Measurements from ENCODE around the gene OSBPL1A.

DNA sequence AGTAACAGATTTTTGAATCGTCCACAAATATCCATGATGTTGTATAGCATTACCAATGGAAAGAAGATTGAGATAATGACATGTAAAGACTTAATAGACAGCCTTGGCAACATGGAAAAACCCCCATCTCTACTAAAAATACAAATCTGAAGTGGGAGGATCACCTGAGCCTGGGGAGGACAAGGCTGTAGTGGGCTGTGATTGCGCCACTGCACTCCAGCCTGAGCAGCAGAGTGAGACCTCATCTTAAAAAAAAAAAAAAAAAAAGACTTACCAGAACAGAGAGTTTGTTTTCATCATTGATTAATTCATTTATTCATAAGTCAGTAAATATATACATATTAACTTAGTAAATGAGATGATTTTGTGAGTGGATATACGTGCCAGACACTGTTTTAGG, 7.0 kb upstream of the OSBPL1A start:
- TF ChIP-seq SMAD4 (CRISPR knock-in tag; IDR thresholded peaks at IDR 0.05) (no peak), NR2C2 (CRISPR knock-in tag; IDR thresholded peaks at IDR 0.05) (no peak), ESRRA (CRISPR knock-in tag; IDR thresholded peaks at IDR 0.05; ENCODE audit: borderline replicate concordance) (no peak), SMAD3 (CRISPR knock-in tag; IDR thresholded peaks at IDR 0.05; ENCODE audit: borderline replicate concordance) (no peak), RELA (CRISPR knock-in tag; IDR thresholded peaks at IDR 0.05; ENCODE audit: borderline replicate concordance) (no peak), GRHL2 (CRISPR knock-in tag; IDR thresholded peaks at IDR 0.05; ENCODE audit: insufficient replicate concordance, severe bottlenecking) (no peak), USF1 (CRISPR knock-in tag; IDR thresholded peaks at IDR 0.05) (no peak), PRDM15 (CRISPR knock-in tag; IDR thresholded peaks at IDR 0.05) (no peak), TEAD1 (CRISPR knock-in tag; IDR thresholded peaks at IDR 0.05) (no peak), HMGA2 (CRISPR knock-in tag; IDR thresholded peaks at IDR 0.05) (no peak), E2F1 (CRISPR knock-in tag; IDR thresholded peaks at IDR 0.05) (no peak)
- TF ChIP-seq, protein P1, sequence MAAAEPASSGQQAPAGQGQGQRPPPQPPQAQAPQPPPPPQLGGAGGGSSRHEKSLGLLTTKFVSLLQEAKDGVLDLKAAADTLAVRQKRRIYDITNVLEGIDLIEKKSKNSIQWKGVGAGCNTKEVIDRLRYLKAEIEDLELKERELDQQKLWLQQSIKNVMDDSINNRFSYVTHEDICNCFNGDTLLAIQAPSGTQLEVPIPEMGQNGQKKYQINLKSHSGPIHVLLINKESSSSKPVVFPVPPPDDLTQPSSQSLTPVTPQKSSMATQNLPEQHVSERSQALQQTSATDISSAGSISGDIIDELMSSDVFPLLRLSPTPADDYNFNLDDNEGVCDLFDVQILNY (CRISPR knock-in tag; IDR thresholded peaks at IDR 0.05), result no peak
- TF ChIP-seq, protein P2, sequence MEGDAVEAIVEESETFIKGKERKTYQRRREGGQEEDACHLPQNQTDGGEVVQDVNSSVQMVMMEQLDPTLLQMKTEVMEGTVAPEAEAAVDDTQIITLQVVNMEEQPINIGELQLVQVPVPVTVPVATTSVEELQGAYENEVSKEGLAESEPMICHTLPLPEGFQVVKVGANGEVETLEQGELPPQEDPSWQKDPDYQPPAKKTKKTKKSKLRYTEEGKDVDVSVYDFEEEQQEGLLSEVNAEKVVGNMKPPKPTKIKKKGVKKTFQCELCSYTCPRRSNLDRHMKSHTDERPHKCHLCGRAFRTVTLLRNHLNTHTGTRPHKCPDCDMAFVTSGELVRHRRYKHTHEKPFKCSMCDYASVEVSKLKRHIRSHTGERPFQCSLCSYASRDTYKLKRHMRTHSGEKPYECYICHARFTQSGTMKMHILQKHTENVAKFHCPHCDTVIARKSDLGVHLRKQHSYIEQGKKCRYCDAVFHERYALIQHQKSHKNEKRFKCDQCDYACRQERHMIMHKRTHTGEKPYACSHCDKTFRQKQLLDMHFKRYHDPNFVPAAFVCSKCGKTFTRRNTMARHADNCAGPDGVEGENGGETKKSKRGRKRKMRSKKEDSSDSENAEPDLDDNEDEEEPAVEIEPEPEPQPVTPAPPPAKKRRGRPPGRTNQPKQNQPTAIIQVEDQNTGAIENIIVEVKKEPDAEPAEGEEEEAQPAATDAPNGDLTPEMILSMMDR (IDR thresholded peaks at IDR 0.05), result no peak
- TF ChIP-seq, protein P3, sequence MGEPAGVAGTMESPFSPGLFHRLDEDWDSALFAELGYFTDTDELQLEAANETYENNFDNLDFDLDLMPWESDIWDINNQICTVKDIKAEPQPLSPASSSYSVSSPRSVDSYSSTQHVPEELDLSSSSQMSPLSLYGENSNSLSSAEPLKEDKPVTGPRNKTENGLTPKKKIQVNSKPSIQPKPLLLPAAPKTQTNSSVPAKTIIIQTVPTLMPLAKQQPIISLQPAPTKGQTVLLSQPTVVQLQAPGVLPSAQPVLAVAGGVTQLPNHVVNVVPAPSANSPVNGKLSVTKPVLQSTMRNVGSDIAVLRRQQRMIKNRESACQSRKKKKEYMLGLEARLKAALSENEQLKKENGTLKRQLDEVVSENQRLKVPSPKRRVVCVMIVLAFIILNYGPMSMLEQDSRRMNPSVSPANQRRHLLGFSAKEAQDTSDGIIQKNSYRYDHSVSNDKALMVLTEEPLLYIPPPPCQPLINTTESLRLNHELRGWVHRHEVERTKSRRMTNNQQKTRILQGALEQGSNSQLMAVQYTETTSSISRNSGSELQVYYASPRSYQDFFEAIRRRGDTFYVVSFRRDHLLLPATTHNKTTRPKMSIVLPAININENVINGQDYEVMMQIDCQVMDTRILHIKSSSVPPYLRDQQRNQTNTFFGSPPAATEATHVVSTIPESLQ (CRISPR knock-in tag; IDR thresholded peaks at IDR 0.05), result no peak

Measured in WTC11 (cell line).